ENCODE data around the gene MNT. TPM values are rescaled to one million over a fixed set of nuclear protein-coding genes. Genes with fewer than 3 reads are reported as not detected.
A peak's percentile ranks its signal among the peaks of the same experiment; 100 is the strongest.

The MNT gene
- total and polyA plus RNA-seq, 9 of the 15 experiments (the other 6 are each of a cell fraction or from before 2014, with no cell fraction given) = 0.18 to 23.8 (median 5.3) TPM

GRCh38 chr17:2399572-2400473 lies 1.0 kb downstream of the MNT start (continued):
- TF ChIP-seq SMARCA4 (IDR thresholded peaks at IDR 0.05) (no peak), GATAD2A (IDR thresholded peaks at IDR 0.05) (0 out of 2 replicates have a peak, but pooled peaks have one; percentile 21), U2AF1 (optimal IDR thresholded peaks at IDR 0.05; ENCODE audit: low read depth, low read length) (no peak), HOMEZ (CRISPR knock-in tag; IDR thresholded peaks at IDR 0.05) (no peak), FOXO4 (CRISPR knock-in tag; IDR thresholded peaks at IDR 0.05) (no peak), KLF1 (tag; IDR thresholded peaks at IDR 0.05) (no peak; the same call in 1 of the 2 replicates), NFIX (CRISPR knock-in tag; IDR thresholded peaks at IDR 0.05; ENCODE audit: low read depth) (no peak), ZBTB11 (CRISPR knock-in tag; IDR thresholded peaks at IDR 0.05) (no peak), SAFB (IDR thresholded peaks at IDR 0.05; ENCODE audit: borderline replicate concordance, low read depth, low read length) (peak; percentile 87; the same call in 1 of the 2 replicates), SIN3B (IDR thresholded peaks at IDR 0.05; ENCODE audit: low read depth) (peak; percentile 20; the same call in 1 of the 2 replicates), JUND (IDR thresholded peaks at IDR 0.05; ENCODE audit: borderline replicate concordance, low read depth, low read length) (0 out of 2 replicates have a peak, but pooled peaks have one; percentile 12), JUND (tag; IDR thresholded peaks at IDR 0.05; ENCODE audit: borderline replicate concordance, low read depth, low read length) (no peak), ARID1B (IDR thresholded peaks at IDR 0.05) (peak; percentile 33; the same call in 1 of the 2 replicates), THAP7 (CRISPR knock-in tag; IDR thresholded peaks at IDR 0.05) (no peak), ZNF282 (CRISPR knock-in tag; IDR thresholded peaks at IDR 0.05) (0 out of 2 replicates have a peak, but pooled peaks have one; percentile 26), PRPF4 (IDR thresholded peaks at IDR 0.05; ENCODE audit: insufficient read depth, low read depth, low read length, poor library complexity, severe bottlenecking) (peak; percentile 34)

Data from K562 (cell line).